Endodermal cell (in vitro differentiated cells): ENCODE measurements around the gene ANKS1B. TPM values are rescaled to one million over a fixed set of nuclear protein-coding genes. Genes with fewer than 3 reads are reported as not detected.

Experiments used
- DNase-seq: peaks from one replicate; pipeline ENCODE4 v3.0.0-alpha.2; 2017
- H3K27ac ChIP-seq: 2 replicates; pipeline ENCODE4 v1.5.1; 2013; ENCODE audit warnings: mild to moderate bottlenecking, low read depth, low read length, moderate library complexity
- H3K27me3 ChIP-seq: 2 replicates; pipeline ENCODE4 v1.6.1; 2013; ENCODE audit warnings: mild to moderate bottlenecking, low read length, moderate library complexity; ENCODE audit not compliant: insufficient read depth, control insufficient read depth, poor library complexity, severe bottlenecking
- H3K36me3 ChIP-seq: 2 replicates; pipeline ENCODE4 v1.7.0; 2013; ENCODE audit warnings: mild to moderate bottlenecking, low read length, moderate library complexity; ENCODE audit not compliant: control insufficient read depth, insufficient read depth
- H3K4me1 ChIP-seq: one replicate; pipeline ENCODE4 v1.7.0; 2013; ENCODE audit warnings: low read length; ENCODE audit not compliant: control insufficient read depth, insufficient read depth
- H3K4me3 ChIP-seq: 2 replicates; pipeline ENCODE4 v1.5.1; 2013; ENCODE audit warnings: mild to moderate bottlenecking, low read length, moderate library complexity
- H3K9ac ChIP-seq: 2 replicates; pipeline ENCODE4 v1.6.1; 2013; ENCODE audit warnings: mild to moderate bottlenecking, low read length, moderate library complexity; ENCODE audit not compliant: poor library complexity, severe bottlenecking; ENCODE audit errors: extremely low read depth
- H3K9me3 ChIP-seq: 2 replicates; pipeline ENCODE4 v1.6.1; 2013; ENCODE audit warnings: mild to moderate bottlenecking, low read length, moderate library complexity; ENCODE audit not compliant: control insufficient read depth
- H3K27ac Mint-ChIP-seq: 2 replicates; pipeline ENCODE4 v1.8.0; 2020; ENCODE audit warnings: mixed read lengths
- H3K27me3 Mint-ChIP-seq: 2 replicates; pipeline ENCODE4 v1.8.0; 2021; ENCODE audit warnings: mild to moderate bottlenecking, mixed read lengths; ENCODE audit not compliant: insufficient read depth
- H3K36me3 Mint-ChIP-seq: 2 replicates; pipeline ENCODE4 v1.8.0; 2020; ENCODE audit warnings: low read depth, mixed read lengths
- H3K4me1 Mint-ChIP-seq: 2 replicates; pipeline ENCODE4 v1.8.0; 2020; ENCODE audit warnings: mixed read lengths
- H3K4me3 Mint-ChIP-seq: 2 replicates; pipeline ENCODE4 v1.8.0; 2020; ENCODE audit warnings: mild to moderate bottlenecking, moderate library complexity, mixed read lengths
- H3K9me3 Mint-ChIP-seq: 2 replicates; pipeline ENCODE4 v1.8.0; 2020; ENCODE audit warnings: mild to moderate bottlenecking, mixed read lengths
- CTCF ChIP-seq: fragments of 200-600 bp; sonication (generic); conservative IDR thresholded peaks from 2 replicates; pipeline ENCODE4 v1.5.0; 2021; ENCODE audit warnings: antibody characterized with exemption, mild to moderate bottlenecking
- WGBS, 2 experiments: methylation state at CpG; one replicate each; pipeline versions ENCODE4 v1.1.5 to v1.1.7; 2013; ENCODE audit warnings: missing lambda C conversion rate in 2 of 2, mixed read lengths in 1 of 2; ENCODE audit not compliant: insufficient coverage in 1 of 2, insufficient read length in 1 of 2; 5-methylcytosine and 5-hydroxymethylcytosine counted together
- total RNA-seq, 2 donors: library from RNA; stranded (reverse); fragmentation: NEBNext Ultra II Directional in 1 of 2; extraction: Animal tissue kit (Norgen Biotek cat#: 25700) in 1 of 2; gene quantifications; 2 replicates in 1 of 2; 3 replicates in 1 of 2; pipeline ENCODE4 v1.2.1, GENCODE V29; 2021

ANKS1B gene
- total RNA-seq, 2 donors from 2014 or later = 28.5 to 65.8 TPM

GRCh38 chr12:98750511-98750910 is 1234.2 kb downstream of the ANKS1B start:
- Histone ChIP-seq H3K9ac (no peak overlapping the region), H3K4me3 (no peak overlapping the region), H3K27ac (no peak overlapping the region), H3K27me3 (peaks cover 6% of the 10 kb centered on the region), H3K4me1 (peaks cover 17% of the 10 kb centered on the region), H3K9me3 (no peaks in the 10 kb centered on the region), H3K36me3 (peaks cover 58% of the 10 kb centered on the region)
- Mint-ChIP-seq H3K36me3 (peaks cover 60% of the 10 kb centered on the region), H3K27me3 (peaks cover 19% of the 10 kb centered on the region), H3K9me3 (no peaks in the 10 kb centered on the region), H3K4me1 (peaks cover 27% of the 10 kb centered on the region), H3K27ac (no peak overlapping the region), H3K4me3 (no peak overlapping the region)
- DNase-seq = peak; percentile 69
- whole genome bisulfite sequencing, 2 experiments = 81 to 94% methylated on average over 9 of the region's 9 CpGs
- no peak for TF ChIP-seq CTCF

GRCh38 chr12:98748463-98748862 is 1236.3 kb downstream of the ANKS1B start:
- no peak for TF ChIP-seq CTCF
- peaks cover 48% of the 10 kb centered on the region for H3K36me3 Mint-ChIP-seq
- H3K4me3 Mint-ChIP-seq = no peak overlapping the region
- no peaks in the 10 kb centered on the region for H3K9me3 Mint-ChIP-seq
- H3K27me3 Mint-ChIP-seq = peaks cover 19% of the 10 kb centered on the region
- no peak for DNase-seq
- no peak overlapping the region for H3K27ac ChIP-seq
- H3K4me3 ChIP-seq = no peak overlapping the region
- 87 to 90% methylated on average over 3 of the region's 3 CpGs for WGBS, 2 experiments
- H3K4me1 Mint-ChIP-seq = peaks cover 14% of the 10 kb centered on the region
- H3K9ac ChIP-seq = no peak overlapping the region
- H3K36me3 ChIP-seq = peaks cover 57% of the 10 kb centered on the region
- no peak overlapping the region for H3K27ac Mint-ChIP-seq
- H3K4me1 ChIP-seq = peaks cover 6% of the 10 kb centered on the region
- peaks cover 9% of the 10 kb centered on the region for H3K27me3 ChIP-seq
- no peaks in the 10 kb centered on the region for H3K9me3 ChIP-seq

- H3K4me3 Mint-ChIP-seq = peak overlapping the region; percentile 19
- peaks cover 9% of the 10 kb centered on the region for H3K27me3 ChIP-seq
Measured at GRCh38 chr12:98745578-98746391, 1239.0 kb downstream of the ANKS1B start.

More at GRCh38 chr12:98745578-98746391, 1239.0 kb downstream of the ANKS1B start:
- Histone ChIP-seq H3K4me3 (no peak overlapping the region), H3K27ac (no peak overlapping the region), H3K36me3 (peaks cover 54% of the 10 kb centered on the region), H3K4me1 (no peaks in the 10 kb centered on the region), H3K9me3 (no peaks in the 10 kb centered on the region), H3K9ac (no peak overlapping the region)
- H3K36me3 Mint-ChIP-seq = peaks cover 60% of the 10 kb centered on the region
- no peak overlapping the region for H3K27ac Mint-ChIP-seq
- 74 to 77% methylated on average over 44 to 54 of the region's 54 CpGs for WGBS, 2 experiments
- no peak for TF ChIP-seq CTCF
- peaks cover 6% of the 10 kb centered on the region for H3K4me1 Mint-ChIP-seq
- H3K9me3 Mint-ChIP-seq = no peaks in the 10 kb centered on the region
- peak; percentile 73 for DNase-seq
- peaks cover 30% of the 10 kb centered on the region for H3K27me3 Mint-ChIP-seq
